Suprapubic skin (tissue), 4 donors: ENCODE measurements around the gene SPSB3.

Source experiments
- POLR2A ChIP-seq, 2 donors: fragments of 450-650 bp; IDR thresholded peaks; one replicate each; pipeline ENCODE4 v1.6.1; 2017; ENCODE audit warnings: antibody characterized with exemption in 2 of 2, mild to moderate bottlenecking in 2 of 2, moderate library complexity in 2 of 2
- POLR2AphosphoS5 ChIP-seq, 3 donors: sonication (generic); formaldehyde crosslinking; IDR thresholded peaks; one replicate each; pipeline ENCODE4 v1.6.1; 2017; ENCODE audit warnings: antibody characterized with exemption in 3 of 3
- TF ChIP-seq, protein P1 (sequence below), 2 donors: fragments of 200-600 bp in 1 of 2; fragments of 450-650 bp in 1 of 2; sonication (generic) in 1 of 2; IDR thresholded peaks; one replicate each; pipeline ENCODE4 v1.5.1; 2016 to 2019; ENCODE audit warnings: antibody characterized with exemption in 2 of 2, mild to moderate bottlenecking in 1 of 2, moderate library complexity in 1 of 2

DNA sequence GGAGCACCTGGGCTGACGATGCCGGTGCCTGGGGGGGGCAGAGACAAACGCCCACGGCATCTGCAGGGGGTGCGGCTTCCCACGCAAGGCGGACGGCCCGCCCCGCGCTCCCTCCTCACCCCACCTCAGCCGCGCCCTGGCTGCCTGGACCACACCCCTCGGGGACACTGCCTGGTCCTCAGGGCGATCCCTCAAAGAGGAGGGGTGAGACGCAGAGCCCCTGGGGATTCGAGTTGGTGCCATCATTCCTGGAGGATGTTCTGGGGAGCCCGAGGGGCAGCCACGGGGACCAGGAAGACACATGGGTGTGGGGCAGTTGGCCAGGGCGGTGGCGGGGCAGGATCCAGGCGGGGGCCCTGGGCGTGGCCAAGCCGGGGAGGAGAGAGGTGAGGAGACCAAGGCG lies 7.3 kb upstream of the SPSB3 start:
- TF ChIP-seq POLR2A (IDR thresholded peaks at IDR 0.05), result no peak
- TF ChIP-seq POLR2AphosphoS5 (IDR thresholded peaks at IDR 0.05), result no peak
- TF ChIP-seq, protein P1, sequence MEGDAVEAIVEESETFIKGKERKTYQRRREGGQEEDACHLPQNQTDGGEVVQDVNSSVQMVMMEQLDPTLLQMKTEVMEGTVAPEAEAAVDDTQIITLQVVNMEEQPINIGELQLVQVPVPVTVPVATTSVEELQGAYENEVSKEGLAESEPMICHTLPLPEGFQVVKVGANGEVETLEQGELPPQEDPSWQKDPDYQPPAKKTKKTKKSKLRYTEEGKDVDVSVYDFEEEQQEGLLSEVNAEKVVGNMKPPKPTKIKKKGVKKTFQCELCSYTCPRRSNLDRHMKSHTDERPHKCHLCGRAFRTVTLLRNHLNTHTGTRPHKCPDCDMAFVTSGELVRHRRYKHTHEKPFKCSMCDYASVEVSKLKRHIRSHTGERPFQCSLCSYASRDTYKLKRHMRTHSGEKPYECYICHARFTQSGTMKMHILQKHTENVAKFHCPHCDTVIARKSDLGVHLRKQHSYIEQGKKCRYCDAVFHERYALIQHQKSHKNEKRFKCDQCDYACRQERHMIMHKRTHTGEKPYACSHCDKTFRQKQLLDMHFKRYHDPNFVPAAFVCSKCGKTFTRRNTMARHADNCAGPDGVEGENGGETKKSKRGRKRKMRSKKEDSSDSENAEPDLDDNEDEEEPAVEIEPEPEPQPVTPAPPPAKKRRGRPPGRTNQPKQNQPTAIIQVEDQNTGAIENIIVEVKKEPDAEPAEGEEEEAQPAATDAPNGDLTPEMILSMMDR (IDR thresholded peaks at IDR 0.05), result no peak
